ENCODE data around the gene CD300A.

CD300A gene

GRCh38 chr17:74528491-74529199, 62.2 kb downstream of the CD300A start:
- no peak for TF ChIP-seq CTCF (IDR thresholded peaks at IDR 0.05; ENCODE audit: low read depth, low read length)
- H3K4me3 ChIP-seq (replicated peaks in 1 of 2; ENCODE audit: low read depth in 2 of 2, low read length in 2 of 2): no peak overlapping the region
- no peak for DNase-seq (ENCODE audit: low read depth in 2 of 2)

GRCh38 chr17:74529243-74529642, 62.8 kb downstream of the CD300A start:
- TF ChIP-seq CTCF (IDR thresholded peaks at IDR 0.05; ENCODE audit: low read depth, low read length): no peak
- DNase-seq (ENCODE audit: low read depth in 2 of 2): no peak
- no peak overlapping the region for H3K4me3 ChIP-seq (replicated peaks in 1 of 2; ENCODE audit: low read depth in 2 of 2, low read length in 2 of 2)

GRCh38 chr17:74530831-74531150, 64.4 kb downstream of the CD300A start:
- DNase-seq (ENCODE audit: low read depth in 2 of 2): no peak
- H3K4me3 ChIP-seq (replicated peaks in 1 of 2; ENCODE audit: low read depth in 2 of 2, low read length in 2 of 2): no peak overlapping the region
- no peak for TF ChIP-seq CTCF (IDR thresholded peaks at IDR 0.05; ENCODE audit: low read depth, low read length)

GRCh38 chr17:74531231-74531761, 64.9 kb downstream of the CD300A start, which contains the start of gene CD300LB:
Gene CD300LB, minus strand, starts transcription at chr17:74531475. Its CDS starts 125 bp downstream, at chr17:74531350.
- no peak within 1 kb of the TSS for H3K4me3 ChIP-seq (replicated peaks in 1 of 2; ENCODE audit: low read depth in 2 of 2, low read length in 2 of 2)
- DNase-seq (ENCODE audit: low read depth in 2 of 2): no peak
- TF ChIP-seq CTCF (IDR thresholded peaks at IDR 0.05; ENCODE audit: low read depth, low read length): no peak

GRCh38 chr17:74532115-74532514, 65.7 kb downstream of the CD300A start:
- TF ChIP-seq CTCF (IDR thresholded peaks at IDR 0.05; ENCODE audit: low read depth, low read length): no peak
- DNase-seq (ENCODE audit: low read depth in 2 of 2): no peak
- no peak overlapping the region for H3K4me3 ChIP-seq (replicated peaks in 1 of 2; ENCODE audit: low read depth in 2 of 2, low read length in 2 of 2)
